Urinary bladder (tissue), 4 donors: ENCODE data around the gene RGS10. TPM values are rescaled to one million over a fixed set of nuclear protein-coding genes. Genes with fewer than 3 reads are reported as not detected.
A peak's percentile ranks its signal among the peaks of the same experiment; 100 is the strongest.

ENCODE experiments used
- DNase-seq: peaks from one replicate; pipeline ENCODE4 v3.0.0-alpha.2; 2015; ENCODE audit errors: extremely low spot score
- H3K27ac ChIP-seq: one replicate; pipeline ENCODE4 v1.5.1; 2013; ENCODE audit warnings: low read depth, mild to moderate bottlenecking, moderate library complexity
- H3K36me3 ChIP-seq: one replicate; pipeline ENCODE4 v1.6.1; 2013; ENCODE audit warnings: mild to moderate bottlenecking, moderate library complexity; ENCODE audit not compliant: insufficient read depth
- H3K4me1 ChIP-seq: one replicate; pipeline ENCODE4 v1.6.1; 2013; ENCODE audit warnings: mild to moderate bottlenecking, moderate library complexity; ENCODE audit not compliant: insufficient read depth
- H3K4me3 ChIP-seq: one replicate; pipeline ENCODE4 v1.5.1; 2013; ENCODE audit warnings: low read depth, low read length
- WGBS: extraction: QIAGEN DNeasy Blood & Tissue Kit; methylation state at CpG from one replicate; pipeline ENCODE4 v1.1.7; 2013; 5-methylcytosine and 5-hydroxymethylcytosine counted together
- polyA plus RNA-seq: library from polyadenylated mRNA; stranded (reverse); fragments of 200-250 nt; gene quantifications from one replicate; pipeline ENCODE4 v1.2.3, GENCODE V29; 2013
- total RNA-seq: library from RNA; depleted of rRNA; stranded (reverse); fragments of >200 nt; gene quantifications from one replicate; pipeline ENCODE4 v1.2.3, GENCODE V29; 2014
- donor health status: healthy with polysubstance abuse.
- donor health status: healthy.

The RGS10 gene
- total and polyA plus RNA-seq, 2 donors = 44.8 to 62.4 TPM

GRCh38 chr10:119543814-119544642 lies 1.5 kb upstream of the RGS10 start:
- H3K27ac ChIP-seq = no peak overlapping the region
- no peaks in the 10 kb centered on the region for H3K36me3 ChIP-seq
- no peaks in the 10 kb centered on the region for H3K4me1 ChIP-seq
- no peak overlapping the region for H3K4me3 ChIP-seq
- WGBS = 32% methylated on average over 19 of the region's 19 CpGs
- no peak for DNase-seq

GRCh38 chr10:119542988-119543813 lies 682 bp upstream of the RGS10 start:
- Histone ChIP-seq H3K27ac (no peak overlapping the region), H3K4me1 (no peaks in the 10 kb centered on the region), H3K4me3 (peak overlapping the region; percentile 81), H3K36me3 (no peaks in the 10 kb centered on the region)
- under 1% methylated on average over 78 of the region's 78 CpGs for WGBS
- no peak for DNase-seq

GRCh38 chr10:119541459-119542356 lies 811 bp downstream of the RGS10 start:
- H3K4me3 ChIP-seq = peak overlapping the region; percentile 81
- no peak overlapping the region for H3K27ac ChIP-seq
- DNase-seq = no peak
- no peaks in the 10 kb centered on the region for H3K36me3 ChIP-seq
- 25% methylated on average over 57 of the region's 57 CpGs for WGBS
- H3K4me1 ChIP-seq = no peaks in the 10 kb centered on the region

- DNase-seq = no peak
- H3K27ac ChIP-seq = no peak overlapping the region
Observed at GRCh38 chr10:119541046-119541445, 1.5 kb downstream of the RGS10 start.

GRCh38 chr10:119540038-119540437 lies 2.5 kb downstream of the RGS10 start:
- Histone ChIP-seq H3K4me3 (no peak overlapping the region), H3K36me3 (no peaks in the 10 kb centered on the region), H3K27ac (no peak overlapping the region), H3K4me1 (no peaks in the 10 kb centered on the region)
- WGBS = 94% methylated on average over 4 of the region's 4 CpGs
- no peak for DNase-seq

More at GRCh38 chr10:119541046-119541445, 1.5 kb downstream of the RGS10 start:
- 45% methylated on average over 6 of the region's 6 CpGs for WGBS
- no peaks in the 10 kb centered on the region for H3K36me3 ChIP-seq
- H3K4me3 ChIP-seq = peak overlapping the region; percentile 11
- no peaks in the 10 kb centered on the region for H3K4me1 ChIP-seq

- Histone ChIP-seq H3K4me3 (no peak overlapping the region), H3K27ac (no peak overlapping the region), H3K4me1 (no peaks in the 10 kb centered on the region), H3K36me3 (no peaks in the 10 kb centered on the region)
- DNase-seq = no peak
- WGBS = 48% methylated on average over 9 of the region's 9 CpGs
Observed at GRCh38 chr10:119539359-119539825, 3.1 kb downstream of the RGS10 start.

GRCh38 chr10:119538632-119539358 lies 3.7 kb downstream of the RGS10 start:
- H3K4me3 ChIP-seq = no peak overlapping the region
- H3K27ac ChIP-seq = no peak overlapping the region
- no peaks in the 10 kb centered on the region for H3K4me1 ChIP-seq
- no peak for DNase-seq
- WGBS = 55% methylated on average over 9 of the region's 9 CpGs
- H3K36me3 ChIP-seq = no peaks in the 10 kb centered on the region

GRCh38 chr10:119537953-119538630 lies 4.4 kb downstream of the RGS10 start:
- no peak for DNase-seq
- no peak overlapping the region for H3K4me3 ChIP-seq

GRCh38 chr10:119536508-119537025 lies 6.0 kb downstream of the RGS10 start:
- 87% methylated on average over 9 of the region's 9 CpGs for WGBS
- Histone ChIP-seq H3K36me3 (no peaks in the 10 kb centered on the region), H3K4me1 (no peaks in the 10 kb centered on the region), H3K4me3 (no peak overlapping the region), H3K27ac (no peak overlapping the region)
- no peak for DNase-seq

More at GRCh38 chr10:119537953-119538630, 4.4 kb downstream of the RGS10 start:
- no peaks in the 10 kb centered on the region for H3K4me1 ChIP-seq
- WGBS = 78% methylated on average over 5 of the region's 5 CpGs
- H3K27ac ChIP-seq = peak overlapping the region; percentile 3
- H3K36me3 ChIP-seq = no peaks in the 10 kb centered on the region

- Histone ChIP-seq H3K27ac (no peak overlapping the region), H3K4me3 (no peak overlapping the region), H3K4me1 (no peaks in the 10 kb centered on the region), H3K36me3 (no peaks in the 10 kb centered on the region)
- no peak for DNase-seq
- WGBS = 86% methylated on average over 11 of the region's 11 CpGs
Observed at GRCh38 chr10:119535837-119536507, 6.5 kb downstream of the RGS10 start.

- DNase-seq = no peak
- Histone ChIP-seq H3K4me1 (no peaks in the 10 kb centered on the region), H3K27ac (no peak overlapping the region), H3K36me3 (no peaks in the 10 kb centered on the region), H3K4me3 (no peak overlapping the region)
- WGBS = 43% methylated on average over 3 of the region's 3 CpGs
Observed at GRCh38 chr10:119535305-119535704, 7.2 kb downstream of the RGS10 start.
